Activated T-helper 17 cell treated with anti-CD3 and anti-CD28 coated beads, Interleukin-2, amount 50 U/mL, for 72 hours (primary cell): ENCODE results near the gene KTN1. TPM values are rescaled to one million over a fixed set of nuclear protein-coding genes. Genes with fewer than 3 reads are reported as not detected.

Source experiments
- ATAC-seq: fragments of 150-1000 bp; cut with Tn5 transposase; replicated peaks from 2 replicates; pipeline ENCODE4 v1.10.0; 2021; ENCODE audit warnings: mild to moderate bottlenecking, moderate library complexity
- H3K27ac Mint-ChIP-seq: one replicate; pipeline ENCODE4 v1.8.0; 2022; ENCODE audit warnings: mixed read lengths
- H3K27me3 Mint-ChIP-seq: one replicate; pipeline ENCODE4 v1.8.0; 2022; ENCODE audit warnings: mixed read lengths
- H3K36me3 Mint-ChIP-seq: one replicate; pipeline ENCODE4 v1.8.0; 2022; ENCODE audit warnings: low read depth, mild to moderate bottlenecking, mixed read lengths
- H3K4me1 Mint-ChIP-seq: one replicate; pipeline ENCODE4 v1.8.0; 2022; ENCODE audit warnings: mixed read lengths
- H3K4me3 Mint-ChIP-seq: one replicate; pipeline ENCODE4 v1.8.0; 2022; ENCODE audit warnings: mild to moderate bottlenecking, mixed read lengths
- H3K9me3 Mint-ChIP-seq: one replicate; pipeline ENCODE4 v1.8.0; 2022; ENCODE audit warnings: mixed read lengths
- total RNA-seq, 2 donors: library from RNA; stranded (reverse); gene quantifications; one replicate each; pipeline ENCODE4 v1.2.3, GENCODE V29; 2022

The KTN1 gene
- total RNA-seq, 2 donors from 2014 or later, result 93.7 to 154 TPM

DNA sequence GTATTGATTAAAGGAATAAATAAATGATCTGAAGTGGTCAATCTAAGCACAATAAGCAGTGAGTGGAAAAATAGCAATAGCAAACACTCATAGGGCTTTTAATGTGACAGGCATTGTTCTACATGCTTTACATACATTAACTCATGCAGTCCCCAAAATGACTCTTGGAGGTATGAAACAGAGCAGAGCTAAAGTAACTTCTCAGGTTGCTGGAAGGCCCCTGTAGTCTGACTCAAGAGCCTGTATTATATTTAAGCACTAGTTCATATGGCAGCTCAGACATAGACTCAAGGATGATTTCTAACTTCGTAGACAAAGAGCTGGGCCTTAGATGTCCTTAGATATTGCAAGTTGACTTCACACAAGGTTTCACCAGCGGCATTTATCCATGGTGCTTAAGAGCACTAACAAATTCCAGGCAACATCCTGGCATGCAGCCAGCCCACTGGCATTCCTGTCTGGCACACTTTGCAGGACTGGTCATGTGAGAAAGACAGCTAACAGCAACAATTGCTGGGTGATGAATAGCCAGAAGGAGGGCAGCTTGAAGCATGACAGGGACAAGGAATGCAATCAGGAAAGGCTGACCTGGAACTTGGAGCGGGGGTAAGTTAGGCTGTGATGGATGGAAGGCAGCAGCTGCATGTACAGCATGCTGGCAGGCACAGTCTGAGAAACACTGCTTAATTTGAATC, 22.9 kb upstream of the KTN1 start:
- Mint-ChIP-seq H3K27ac (no peak overlapping the region), H3K27me3 (peaks cover 4% of the 10 kb centered on the region), H3K4me1 (no peaks in the 10 kb centered on the region)

DNA sequence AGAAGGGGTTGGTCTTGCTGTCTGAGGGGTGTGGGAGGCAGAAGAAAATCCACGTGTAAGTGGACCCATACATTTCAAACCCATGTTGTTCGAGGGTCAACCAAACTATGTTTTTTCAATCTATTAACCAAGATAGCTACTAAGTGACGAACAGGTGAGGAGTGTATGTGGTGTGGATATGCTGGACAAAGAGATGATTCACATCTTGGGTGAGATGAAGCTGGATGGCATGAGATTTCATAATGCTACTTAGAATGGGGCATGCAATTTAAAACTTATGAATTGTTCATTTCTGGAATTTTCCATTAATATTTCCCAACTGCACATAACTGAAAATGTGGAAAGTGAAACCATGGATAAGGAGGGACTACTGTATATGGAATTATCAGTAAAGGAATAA, 17.9 kb upstream of the KTN1 start:
- Mint-ChIP-seq H3K4me3 (no peak overlapping the region), H3K27ac (no peak overlapping the region), H3K4me1 (no peaks in the 10 kb centered on the region), H3K27me3 (peaks cover 3% of the 10 kb centered on the region), H3K9me3 (no peaks in the 10 kb centered on the region), H3K36me3 (no peaks in the 10 kb centered on the region)
- no peak for ATAC-seq

More for the DNA sequence above, 22.9 kb upstream of the KTN1 start:
- H3K36me3 Mint-ChIP-seq, result no peaks in the 10 kb centered on the region
- peaks cover 5% of the 10 kb centered on the region for H3K9me3 Mint-ChIP-seq
- no peak for ATAC-seq
- no peak overlapping the region for H3K4me3 Mint-ChIP-seq

DNA sequence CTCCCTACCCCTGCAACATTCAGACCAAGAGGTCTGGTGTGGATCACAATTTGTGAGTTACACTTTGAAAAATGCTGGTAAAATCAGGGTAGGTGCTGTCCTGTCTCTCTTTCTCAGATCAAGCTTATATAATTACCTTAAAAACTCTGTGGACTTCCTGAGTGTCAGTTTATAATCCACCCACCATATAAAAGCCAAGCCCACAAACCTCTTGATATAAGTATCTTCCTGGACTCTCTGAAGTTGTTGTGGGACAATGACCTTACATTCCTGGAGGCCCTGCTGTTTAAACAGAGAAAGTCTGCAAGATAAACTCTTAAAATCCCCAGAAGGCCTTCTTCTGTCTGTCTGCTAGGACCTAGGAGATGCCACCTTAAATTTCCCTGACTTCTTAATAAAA, 11.4 kb upstream of the KTN1 start:
- H3K4me3 Mint-ChIP-seq, result no peak overlapping the region
- no peaks in the 10 kb centered on the region for H3K9me3 Mint-ChIP-seq

DNA sequence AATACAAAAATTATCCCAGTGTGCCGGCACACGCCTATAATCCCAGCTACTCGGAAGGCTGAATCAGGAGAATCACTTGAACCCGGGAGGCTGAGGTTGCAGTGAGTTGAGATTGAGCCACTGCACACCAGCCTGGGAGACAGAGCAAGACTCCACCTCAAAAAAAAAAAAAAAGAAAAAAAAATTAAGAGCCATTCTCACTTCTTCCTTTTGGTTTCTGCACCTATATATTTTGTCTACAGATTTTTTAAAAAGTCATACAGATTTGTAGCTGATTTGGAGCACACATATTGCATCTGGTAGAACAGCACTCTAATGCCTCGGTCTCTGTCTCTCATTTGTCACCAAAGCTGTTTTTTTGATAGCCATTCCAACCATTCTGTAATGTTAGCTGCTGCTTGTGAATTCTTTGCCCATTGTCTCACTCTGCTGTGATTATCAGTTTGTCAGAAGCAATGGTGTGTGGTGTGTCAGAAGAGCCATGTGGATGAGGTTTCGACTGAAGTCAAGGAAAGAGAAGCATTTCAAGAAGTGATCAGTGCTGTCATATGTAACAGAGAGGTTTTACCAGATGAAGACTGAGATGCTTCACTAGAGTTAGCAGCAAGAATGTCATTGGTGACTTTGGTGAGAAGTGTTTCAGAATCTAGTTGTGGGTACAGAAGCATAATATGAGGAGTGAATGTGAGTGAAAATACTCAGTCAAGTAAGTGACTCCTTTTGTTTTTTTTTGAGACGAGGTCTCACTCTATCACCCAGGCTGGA, 8.7 kb upstream of the KTN1 start:
- Mint-ChIP-seq H3K27ac (no peak overlapping the region), H3K4me3 (no peak overlapping the region), H3K27me3 (no peaks in the 10 kb centered on the region), H3K36me3 (no peaks in the 10 kb centered on the region), H3K9me3 (no peaks in the 10 kb centered on the region), H3K4me1 (no peaks in the 10 kb centered on the region)
- ATAC-seq, result no peak

More for the DNA sequence above, 11.4 kb upstream of the KTN1 start:
- no peak for ATAC-seq
- H3K36me3 Mint-ChIP-seq, result no peaks in the 10 kb centered on the region
- H3K4me1 Mint-ChIP-seq, result no peaks in the 10 kb centered on the region
- no peaks in the 10 kb centered on the region for H3K27me3 Mint-ChIP-seq
- no peak overlapping the region for H3K27ac Mint-ChIP-seq

DNA sequence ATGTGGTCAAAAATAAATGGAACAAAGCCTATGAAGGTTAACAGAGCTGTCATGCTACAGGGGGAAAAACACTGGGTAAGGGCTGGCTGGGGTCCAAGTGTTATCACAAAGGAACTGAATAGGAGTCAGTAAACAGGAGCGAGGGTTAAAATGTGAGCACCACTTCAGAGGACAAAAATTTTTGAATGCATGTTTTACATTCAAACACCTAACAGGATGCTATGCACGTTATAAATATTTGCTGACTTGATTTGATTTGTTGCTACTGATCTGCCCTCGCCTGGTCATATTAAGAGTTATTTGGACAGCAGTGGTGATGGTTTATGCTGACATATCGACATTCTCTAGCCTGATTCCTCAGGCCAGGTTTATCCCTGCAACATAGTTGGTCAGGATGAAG, 7.4 kb upstream of the KTN1 start:
- no peak for ATAC-seq
- Mint-ChIP-seq H3K4me3 (no peak overlapping the region), H3K36me3 (no peaks in the 10 kb centered on the region), H3K27me3 (no peaks in the 10 kb centered on the region), H3K27ac (no peak overlapping the region), H3K4me1 (peaks cover 8% of the 10 kb centered on the region), H3K9me3 (no peaks in the 10 kb centered on the region)

DNA sequence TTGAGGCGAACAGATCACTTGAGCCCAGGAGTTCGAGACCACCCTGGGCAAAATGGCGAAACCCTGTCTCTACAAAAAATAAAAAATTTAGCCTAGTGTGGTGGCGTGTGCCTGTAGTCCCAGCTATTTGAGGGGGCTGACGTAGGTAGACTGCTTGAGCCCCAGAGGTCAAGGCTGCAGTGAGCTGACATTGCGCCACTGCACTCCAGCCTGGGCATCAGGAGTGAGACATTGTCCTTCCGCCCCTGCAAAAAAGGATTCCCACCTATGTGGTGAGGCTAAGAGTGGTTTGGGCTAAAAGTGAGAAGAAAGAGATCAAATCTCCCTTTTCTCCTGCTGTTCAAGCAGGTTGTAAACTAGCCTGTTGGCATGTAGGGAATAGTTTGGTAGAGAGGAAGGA, 5.0 kb upstream of the KTN1 start:
- Mint-ChIP-seq H3K27ac (no peak overlapping the region), H3K4me3 (no peak overlapping the region), H3K9me3 (no peaks in the 10 kb centered on the region), H3K27me3 (no peaks in the 10 kb centered on the region), H3K36me3 (peaks cover 5% of the 10 kb centered on the region), H3K4me1 (peaks cover 8% of the 10 kb centered on the region)
- ATAC-seq, result no peak

DNA sequence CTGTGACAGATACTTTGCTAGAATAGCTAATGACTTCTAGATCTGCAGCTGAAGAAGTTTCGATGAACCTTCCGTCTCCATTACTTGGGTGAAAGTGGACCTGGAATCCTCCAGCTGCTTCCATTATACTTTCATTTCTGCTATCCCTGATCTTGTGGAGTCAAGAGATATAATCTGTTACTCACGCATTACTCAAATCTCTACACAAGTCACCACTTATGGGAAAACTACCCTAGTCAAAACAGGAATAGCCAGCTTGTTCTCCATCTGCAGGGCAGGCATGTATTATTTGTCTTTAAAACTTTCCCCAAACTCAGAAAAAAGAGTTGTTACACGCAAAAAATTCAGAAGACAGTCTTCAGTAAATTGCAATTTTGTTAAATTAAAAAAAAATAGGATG, 2.8 kb upstream of the KTN1 start:
- Mint-ChIP-seq H3K4me1 (peaks cover 14% of the 10 kb centered on the region), H3K36me3 (peaks cover 5% of the 10 kb centered on the region), H3K9me3 (no peaks in the 10 kb centered on the region), H3K4me3 (peak overlapping the region; percentile 17), H3K27me3 (no peaks in the 10 kb centered on the region), H3K27ac (peak overlapping the region; percentile 63)
- peak; percentile 18 for ATAC-seq

DNA sequence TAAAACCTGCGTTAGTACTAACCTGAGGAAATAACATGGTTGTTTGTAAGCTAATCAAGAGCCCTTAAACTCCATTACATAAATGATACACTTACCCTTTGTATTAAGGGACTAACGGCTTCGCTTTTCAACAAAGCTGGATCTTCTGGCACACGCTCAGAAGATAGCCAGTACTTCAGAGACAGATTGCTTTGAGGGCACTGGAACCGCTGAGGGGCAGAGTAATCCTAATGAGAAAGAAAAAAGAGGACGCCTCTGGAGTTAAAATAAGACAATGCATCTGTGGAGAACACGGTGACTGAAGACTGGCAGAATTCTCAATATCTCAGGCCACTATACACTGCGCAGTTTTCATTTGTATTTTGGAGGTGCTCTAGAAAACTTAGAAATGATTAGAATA, 1.5 kb upstream of the KTN1 start:
- H3K27me3 Mint-ChIP-seq, result no peaks in the 10 kb centered on the region
- ATAC-seq, result no peak
- H3K4me1 Mint-ChIP-seq, result peaks cover 14% of the 10 kb centered on the region
- peak overlapping the region; percentile 90 for H3K4me3 Mint-ChIP-seq
- peaks cover 5% of the 10 kb centered on the region for H3K36me3 Mint-ChIP-seq
- peak overlapping the region; percentile 88 for H3K27ac Mint-ChIP-seq
- no peaks in the 10 kb centered on the region for H3K9me3 Mint-ChIP-seq

DNA sequence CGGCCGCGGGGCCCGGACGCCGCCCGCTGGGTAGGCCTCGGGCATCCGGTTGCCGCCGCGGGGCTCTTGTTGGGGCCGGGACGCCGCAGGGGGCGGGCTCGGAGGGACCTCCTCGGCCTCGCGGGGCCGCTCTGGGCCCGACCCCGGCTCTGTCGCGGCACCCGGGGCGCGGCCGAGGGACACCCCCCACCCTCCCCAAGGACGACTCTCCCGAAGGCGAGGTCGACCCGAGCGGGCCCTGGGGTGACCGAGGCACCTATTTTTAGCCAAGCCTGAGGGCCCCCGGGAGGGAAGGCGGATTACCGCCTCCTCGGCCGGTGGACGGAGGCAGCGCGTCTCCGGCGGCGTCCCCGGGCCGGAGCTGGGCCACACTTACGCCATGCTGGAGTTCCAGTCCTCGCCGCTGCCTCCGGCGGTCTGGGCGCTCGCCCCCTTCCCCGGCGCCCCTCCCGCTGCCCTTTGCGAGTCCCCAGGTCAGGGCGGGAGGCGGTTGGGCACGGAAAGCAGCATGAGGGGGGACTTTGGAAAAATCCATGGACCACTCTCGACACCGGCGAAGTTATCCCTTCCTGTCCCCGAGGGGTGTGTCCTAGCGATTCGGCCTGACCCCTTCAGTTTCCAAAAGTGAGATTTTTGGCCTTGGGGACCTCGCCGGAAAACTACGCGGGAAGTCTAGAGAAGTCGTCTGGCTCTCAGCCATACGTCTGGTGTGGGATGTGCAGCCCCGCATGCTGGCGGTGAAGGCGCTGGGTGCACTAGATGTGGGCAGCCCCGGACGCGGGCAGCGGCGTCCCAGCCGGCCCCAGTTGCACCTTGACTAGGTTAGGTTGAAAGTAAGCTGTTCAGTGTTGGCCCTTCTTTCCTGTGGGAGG, 699 bp downstream of the KTN1 start:
- ATAC-seq, result peak; percentile 53
- no peaks in the 10 kb centered on the region for H3K9me3 Mint-ChIP-seq
- peak overlapping the region; percentile 66 for H3K27ac Mint-ChIP-seq
- no peaks in the 10 kb centered on the region for H3K27me3 Mint-ChIP-seq
- peaks cover 5% of the 10 kb centered on the region for H3K36me3 Mint-ChIP-seq
- H3K4me1 Mint-ChIP-seq, result peaks cover 14% of the 10 kb centered on the region
- H3K4me3 Mint-ChIP-seq, result peak overlapping the region; percentile 89

DNA sequence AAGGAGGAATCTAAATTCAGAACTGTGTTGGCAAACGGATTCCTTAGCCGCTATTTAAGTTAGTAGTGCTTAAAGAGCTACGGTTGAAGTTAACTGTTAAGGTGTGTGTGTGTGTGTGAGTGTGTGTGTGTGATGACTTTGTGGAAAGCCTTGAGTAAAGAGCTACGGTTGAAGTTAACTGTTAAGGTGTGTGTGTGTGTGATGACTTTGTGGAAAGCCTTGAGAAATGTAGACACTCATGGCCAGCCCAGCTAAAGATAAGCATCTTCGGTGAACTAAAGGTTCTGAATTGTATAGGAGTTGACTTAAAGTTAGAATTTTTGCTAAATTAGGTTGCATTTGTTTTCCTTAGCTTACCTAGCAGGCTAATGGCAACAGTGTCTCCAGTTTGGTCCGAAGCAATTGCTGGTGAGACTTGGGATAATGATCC, 1.4 kb downstream of the KTN1 start:
- Mint-ChIP-seq H3K4me3 (peak overlapping the region; percentile 89), H3K4me1 (peaks cover 20% of the 10 kb centered on the region), H3K27ac (peak overlapping the region; percentile 66), H3K9me3 (no peaks in the 10 kb centered on the region), H3K36me3 (peaks cover 5% of the 10 kb centered on the region), H3K27me3 (no peaks in the 10 kb centered on the region)
- ATAC-seq, result peak; percentile 2

DNA sequence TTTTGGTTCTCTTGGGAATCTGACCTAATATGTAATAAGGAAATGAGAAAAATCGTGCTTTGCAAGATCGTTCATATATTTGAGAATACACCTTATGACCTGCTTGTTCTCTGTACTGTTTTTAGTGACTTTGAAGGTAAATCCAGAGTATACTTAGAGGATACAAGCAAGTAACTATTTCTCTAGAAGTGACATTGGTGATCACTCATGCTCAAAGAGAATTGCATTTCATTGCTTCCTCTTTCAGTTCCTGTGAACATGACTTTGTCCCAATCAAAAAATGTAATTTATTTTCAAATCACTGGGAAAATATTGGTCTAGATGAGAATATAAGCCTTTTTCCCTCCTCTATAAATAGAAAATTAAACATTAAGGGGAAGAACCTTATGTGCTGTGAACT, 2.7 kb downstream of the KTN1 start:
- peak overlapping the region; percentile 22 for H3K27ac Mint-ChIP-seq
- H3K4me3 Mint-ChIP-seq, result no peak overlapping the region
- H3K9me3 Mint-ChIP-seq, result no peaks in the 10 kb centered on the region
- no peak for ATAC-seq
- peaks cover 5% of the 10 kb centered on the region for H3K36me3 Mint-ChIP-seq
- H3K4me1 Mint-ChIP-seq, result peaks cover 23% of the 10 kb centered on the region
- no peaks in the 10 kb centered on the region for H3K27me3 Mint-ChIP-seq

DNA sequence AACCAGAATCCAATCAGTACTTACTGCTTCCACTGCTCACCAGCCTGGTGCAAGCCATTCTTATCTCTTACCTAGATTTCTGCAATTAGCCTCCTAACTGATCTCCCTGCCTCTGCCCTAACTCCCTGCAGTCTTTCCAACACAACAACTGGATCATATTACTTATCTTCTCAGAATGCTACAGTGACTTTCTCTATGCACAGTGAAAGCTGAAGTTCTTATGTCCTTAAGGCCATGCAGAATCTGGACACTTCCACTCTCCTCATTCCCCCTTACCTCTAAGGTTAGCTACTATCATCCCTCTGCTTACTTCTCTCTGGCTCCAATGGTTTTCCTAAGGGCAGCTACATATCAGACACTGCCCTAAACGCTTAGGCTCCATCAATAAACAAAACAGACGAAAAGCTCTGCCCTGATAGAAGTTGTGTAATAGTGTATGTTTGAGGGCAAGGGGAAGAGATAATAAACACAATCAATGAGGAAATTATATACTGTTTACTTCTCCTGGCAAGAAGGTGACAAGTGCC, 4.0 kb downstream of the KTN1 start:
- no peak for ATAC-seq
- H3K36me3 Mint-ChIP-seq, result peaks cover 9% of the 10 kb centered on the region
- no peak overlapping the region for H3K27ac Mint-ChIP-seq
- H3K4me1 Mint-ChIP-seq, result peaks cover 28% of the 10 kb centered on the region
- H3K27me3 Mint-ChIP-seq, result no peaks in the 10 kb centered on the region
- H3K4me3 Mint-ChIP-seq, result no peak overlapping the region
- no peaks in the 10 kb centered on the region for H3K9me3 Mint-ChIP-seq

DNA sequence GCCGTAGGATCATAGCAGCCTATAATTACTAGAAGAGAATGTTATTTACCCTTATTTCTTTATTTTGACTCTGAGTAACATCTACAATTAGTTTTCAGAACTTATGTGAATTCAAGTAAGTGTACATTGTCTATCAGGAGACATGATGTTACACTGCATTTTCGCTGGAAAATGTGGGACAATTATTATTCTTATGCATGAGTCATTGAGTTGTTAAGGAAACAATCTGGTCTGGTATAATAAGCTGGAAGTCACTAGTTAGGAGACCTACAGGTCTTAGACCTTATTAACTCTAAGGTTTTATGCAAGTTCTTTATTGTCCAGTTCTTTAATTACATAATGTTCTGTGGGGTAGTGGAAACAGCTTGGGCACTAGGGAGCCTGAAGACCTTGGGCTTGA, 5.8 kb downstream of the KTN1 start:
- no peaks in the 10 kb centered on the region for H3K27me3 Mint-ChIP-seq
- no peaks in the 10 kb centered on the region for H3K9me3 Mint-ChIP-seq

DNA sequence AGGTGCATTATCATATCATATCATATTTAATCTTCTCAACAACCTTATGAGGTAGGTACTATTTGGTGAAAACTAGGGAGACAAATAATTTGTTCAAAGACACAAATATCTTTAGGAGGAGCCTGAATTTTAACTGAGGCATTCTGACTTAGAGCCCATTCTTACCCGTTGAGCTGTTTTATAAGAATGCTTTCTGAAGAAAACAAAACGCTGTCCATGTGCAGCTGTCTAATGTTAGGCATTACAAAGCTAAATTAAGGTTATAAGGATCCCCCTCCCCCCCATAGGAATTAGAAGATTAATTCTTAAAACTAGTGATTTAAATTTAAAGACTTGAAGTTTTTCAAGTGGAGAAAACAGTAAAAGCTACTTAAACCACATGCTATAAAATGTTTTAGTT, 6.4 kb downstream of the KTN1 start:
- Mint-ChIP-seq H3K4me3 (peak overlapping the region; percentile 12), H3K27me3 (no peaks in the 10 kb centered on the region), H3K4me1 (peaks cover 24% of the 10 kb centered on the region), H3K9me3 (no peaks in the 10 kb centered on the region), H3K36me3 (peaks cover 4% of the 10 kb centered on the region), H3K27ac (peak overlapping the region; percentile 40)
- no peak for ATAC-seq

More for the DNA sequence above, 5.8 kb downstream of the KTN1 start:
- Mint-ChIP-seq H3K36me3 (peaks cover 4% of the 10 kb centered on the region), H3K4me1 (peaks cover 28% of the 10 kb centered on the region), H3K27ac (no peak overlapping the region), H3K4me3 (peak overlapping the region; percentile 12)
- no peak for ATAC-seq
